A549 (cell line): Measurements from ENCODE around the gene PDIK1L. TPM values are rescaled to one million over a fixed set of nuclear protein-coding genes. Genes with fewer than 3 reads are reported as not detected.

Experiments
- ATAC-seq, 2 experiments: fragments of 200-7000 bp in 1 of 2; fragments of >200 bp in 1 of 2; cut with Nextera tagmentation in 1 of 2; cut with Tn5 transposase in 1 of 2; 3 replicates each; pipeline versions ENCODE4 v1.8.0 to v1.9.1; 2018 to 2020; ENCODE audit warnings: mild to moderate bottlenecking in 1 of 2, moderate library complexity in 1 of 2
- CTCF ChIA-PET: fragments of 300-600 bp; sonication (Branson Sonifier 250); formaldehyde crosslinking; extraction: SDS; loops from one replicate; lab custom pipeline; 2021; ENCODE audit warnings: antibody characterized with exemption, inconsistent platforms; lab: Yijun Ruan, JAX
- POLR2A ChIA-PET: fragments of 350-600 bp; formaldehyde crosslinking; extraction: SDS; loops from one replicate; lab custom pipeline; 2021; ENCODE audit warnings: antibody characterized with exemption, inconsistent platforms; lab: Yijun Ruan, JAX
- DNase-seq, 2 experiments: peaks; one replicate each; pipeline versions ENCODE4 v3.0.0 to v3.0.0-alpha.2; 2011 to 2016; ENCODE audit warnings: low read depth in 1 of 2, low spot score in 1 of 2
- FAIRE-seq: peaks from 2 replicates; lab custom pipeline; 2011; peaks lifted over from hg19 to GRCh38; lab: Jason Lieb, UNC
- H3K27ac ChIP-seq, 2 experiments: fragments of >200 bp; sonication (Bioruptor Twin); formaldehyde crosslinking; 3 replicates each; pipeline ENCODE4 v1.5.1; 2016 to 2017
- H3K4me1 ChIP-seq: fragments of >200 bp; sonication (Bioruptor Twin); formaldehyde crosslinking; 3 replicates; pipeline ENCODE4 v1.6.1; 2016
- H3K4me2 ChIP-seq: fragments of >200 bp; sonication (Bioruptor Twin); formaldehyde crosslinking; 3 replicates; pipeline ENCODE4 v1.6.1; 2016
- H3K4me3 ChIP-seq: fragments of >200 bp; sonication (Bioruptor Twin); formaldehyde crosslinking; 3 replicates; pipeline ENCODE4 v1.5.1; 2016
- H3K9me3 ChIP-seq: fragments of >200 bp; sonication (Bioruptor Twin); formaldehyde crosslinking; 3 replicates; pipeline ENCODE4 v1.6.1; 2016
- BHLHE40 ChIP-seq: IDR thresholded peaks from 2 replicates; pipeline ENCODE4 v1.6.1; 2012; ENCODE audit warnings: low read depth, low read length, inconsistent platforms
- CBX2 ChIP-seq: fragments of 200-600 bp; sonication (generic); IDR thresholded peaks from 2 replicates; pipeline ENCODE4 v1.6.1; 2016; ENCODE audit warnings: low read depth, mild to moderate bottlenecking, borderline replicate concordance
- CBX8 ChIP-seq: fragments of 200-600 bp; sonication (generic); IDR thresholded peaks from 2 replicates; pipeline ENCODE4 v1.6.1; 2016
- CEBPB ChIP-seq, 2 experiments: fragments of >200 bp in 1 of 2; sonication (Bioruptor Twin) in 1 of 2; formaldehyde crosslinking in 1 of 2; IDR thresholded peaks; 2 replicates each; pipeline ENCODE4 v1.6.1; 2012 to 2016
- CHD2 ChIP-seq: fragments of 150-350 bp; IDR thresholded peaks from 2 replicates; pipeline ENCODE4 v1.6.1; 2014; ENCODE audit warnings: low read length; ENCODE audit not compliant: partially characterized antibody
- EHF ChIP-seq: fragments of 250-450 bp; sonication (Bioruptor Pico); IDR thresholded peaks from 2 replicates; pipeline ENCODE4 v1.5.0; 2020; ENCODE audit warnings: mild to moderate bottlenecking
- EHMT2 ChIP-seq: fragments of 200-600 bp; sonication (generic); IDR thresholded peaks from 2 replicates; pipeline ENCODE4 v1.6.1; 2016; ENCODE audit warnings: antibody characterized with exemption, low read depth, mild to moderate bottlenecking, moderate library complexity
- EP300 ChIP-seq, 2 experiments: fragments of >200 bp; sonication (Bioruptor Twin); formaldehyde crosslinking; IDR thresholded peaks; 2 replicates in 1 of 2; 3 replicates in 1 of 2; pipeline ENCODE4 v1.6.1; 2016 to 2017
- ESRRA ChIP-seq: fragments of 150-350 bp; IDR thresholded peaks from 2 replicates; pipeline ENCODE4 v1.6.1; 2014; ENCODE audit warnings: mild to moderate bottlenecking, low read length, borderline replicate concordance
- FOSB ChIP-seq: fragments of 250-450 bp; sonication (Bioruptor Pico); IDR thresholded peaks from 2 replicates; pipeline ENCODE4 v1.5.0; 2020; ENCODE audit warnings: mild to moderate bottlenecking, moderate library complexity
- FOXS1 ChIP-seq: fragments of 250-450 bp; sonication (Bioruptor Pico); IDR thresholded peaks from 2 replicates; pipeline ENCODE4 v1.5.0; 2020; ENCODE audit warnings: mild to moderate bottlenecking, moderate library complexity
- GATA3 ChIP-seq: IDR thresholded peaks from 2 replicates; pipeline ENCODE4 v1.6.1; 2012; ENCODE audit warnings: borderline replicate concordance
- HDAC2 ChIP-seq: fragments of 200-600 bp; sonication (generic); IDR thresholded peaks from 2 replicates; pipeline ENCODE4 v1.6.1; 2016
- HOXB13 ChIP-seq: fragments of 250-450 bp; sonication (Bioruptor Pico); IDR thresholded peaks from 2 replicates; pipeline ENCODE4 v1.5.0; 2020; ENCODE audit warnings: low read depth, mild to moderate bottlenecking, moderate library complexity
- JUN ChIP-seq, 2 experiments: fragments of >200 bp; sonication (Bioruptor Twin); formaldehyde crosslinking; IDR thresholded peaks; 2 replicates in 1 of 2; 3 replicates in 1 of 2; pipeline ENCODE4 v1.6.1; 2016 to 2017
- JUNB ChIP-seq: fragments of >200 bp; sonication (Bioruptor Twin); formaldehyde crosslinking; IDR thresholded peaks from 2 replicates; pipeline ENCODE4 v1.6.1; 2016
- MYC ChIP-seq: IDR thresholded peaks from 2 replicates; pipeline ENCODE4 v1.6.1; 2012; ENCODE audit warnings: mild to moderate bottlenecking, inconsistent platforms, low read length, improper control_type of control experiment, borderline replicate concordance
- NFE2L2 ChIP-seq: fragments of 150-350 bp; conservative IDR thresholded peaks from 2 replicates; pipeline ENCODE4 v1.6.1; 2014; ENCODE audit warnings: low read length
- NPAS2 ChIP-seq: fragments of 250-450 bp; sonication (Bioruptor Pico); IDR thresholded peaks from 2 replicates; pipeline ENCODE4 v1.8.0; 2022; ENCODE audit warnings: mild to moderate bottlenecking, moderate library complexity, borderline replicate concordance
- NR3C1 ChIP-seq: fragments of >200 bp; sonication (Bioruptor Twin); formaldehyde crosslinking; IDR thresholded peaks from 3 replicates; pipeline ENCODE4 v1.6.1; 2017
- PHF8 ChIP-seq: fragments of 200-600 bp; sonication (generic); IDR thresholded peaks from 2 replicates; pipeline ENCODE4 v1.6.1; 2016; ENCODE audit warnings: low read depth, mild to moderate bottlenecking, antibody characterized with exemption, moderate library complexity, borderline replicate concordance
- POLR2A ChIP-seq: IDR thresholded peaks from 2 replicates; pipeline ENCODE4 v1.6.1; 2012; ENCODE audit warnings: mild to moderate bottlenecking, low read length
- RCOR1 ChIP-seq: fragments of 150-350 bp; IDR thresholded peaks from 2 replicates; pipeline ENCODE4 v1.6.1; 2014; ENCODE audit warnings: antibody characterized with exemption, low read length, low read depth
- SMC3 ChIP-seq: fragments of >200 bp; sonication (Bioruptor Twin); formaldehyde crosslinking; IDR thresholded peaks from 3 replicates; pipeline ENCODE4 v1.6.1; 2018; ENCODE audit warnings: inconsistent platforms
- SREBF2 ChIP-seq: fragments of 450-650 bp; IDR thresholded peaks from 2 replicates; pipeline ENCODE4 v1.6.1; 2014; ENCODE audit warnings: mild to moderate bottlenecking, moderate library complexity
- TFCP2L1 ChIP-seq: fragments of 250-450 bp; sonication (Bioruptor Pico); IDR thresholded peaks from 2 replicates; pipeline ENCODE4 v1.5.0; 2021; ENCODE audit warnings: mild to moderate bottlenecking
- TP53 ChIP-seq: fragments of 250-450 bp; sonication (Bioruptor Pico); IDR thresholded peaks from 2 replicates; pipeline ENCODE4 v1.5.0; 2021; ENCODE audit warnings: mild to moderate bottlenecking, moderate library complexity
- ZC3H11A ChIP-seq: fragments of 450-650 bp; IDR thresholded peaks from 2 replicates; pipeline ENCODE4 v1.6.1; 2014; ENCODE audit warnings: antibody characterized with exemption, mild to moderate bottlenecking
- ZSCAN20 ChIP-seq: fragments of 250-450 bp; sonication (Bioruptor Pico); IDR thresholded peaks from 2 replicates; pipeline ENCODE4 v1.8.0; 2022; ENCODE audit warnings: mild to moderate bottlenecking, moderate library complexity
- WGBS: methylation state at CpG from one replicate; pipeline ENCODE4 v1.1.6; 2017; ENCODE audit errors: missing lambda C conversion rate; 5-methylcytosine and 5-hydroxymethylcytosine counted together
- polyA plus RNA-seq, 4 experiments: library from polyadenylated mRNA; depleted of rRNA in 3 of 4; stranded (reverse); fragments of >200 nt; fragmentation: RNase III in 1 of 4; extraction: RNeasy Plus Mini Kit Qiagen cat#74134 plus additional on column Dnase treatment in 1 of 4; gene quantifications; 2 replicates in 3 of 4; 3 replicates in 1 of 4; pipeline ENCODE4 v1.2.3, GENCODE V29; 2011 to 2017
- TF ChIP-seq, protein P1 (sequence below): fragments of >200 bp; sonication (Bioruptor Twin); formaldehyde crosslinking; IDR thresholded peaks from 2 replicates; pipeline ENCODE4 v1.6.1; 2016
- TF ChIP-seq, protein P2 (sequence below): IDR thresholded peaks from 2 replicates; pipeline ENCODE4 v1.6.1; 2012
- TF ChIP-seq, protein P3 (sequence below): fragments of 200-600 bp; sonication (generic); IDR thresholded peaks from 2 replicates; pipeline ENCODE4 v1.6.1; 2016; ENCODE audit warnings: antibody characterized with exemption, mild to moderate bottlenecking, moderate library complexity
- TF ChIP-seq, protein P4 (sequence below): IDR thresholded peaks from 2 replicates; pipeline ENCODE4 v1.6.1; 2012; ENCODE audit warnings: low read depth, borderline replicate concordance
- TF ChIP-seq, protein P5 (sequence below): fragments of 250-450 bp; sonication (Bioruptor Pico); IDR thresholded peaks from 2 replicates; pipeline ENCODE4 v1.5.0; 2021; ENCODE audit warnings: mild to moderate bottlenecking, moderate library complexity, borderline replicate concordance
- TF ChIP-seq, protein P6 (sequence below): fragments of >200 bp; sonication (Bioruptor Twin); formaldehyde crosslinking; IDR thresholded peaks from 3 replicates; pipeline ENCODE4 v1.5.1; 2016

PDIK1L gene
- polyA plus RNA-seq, 2 of the 4 experiments (the other 2 are of a cell fraction): 2.3 to 4.3 TPM

DNA sequence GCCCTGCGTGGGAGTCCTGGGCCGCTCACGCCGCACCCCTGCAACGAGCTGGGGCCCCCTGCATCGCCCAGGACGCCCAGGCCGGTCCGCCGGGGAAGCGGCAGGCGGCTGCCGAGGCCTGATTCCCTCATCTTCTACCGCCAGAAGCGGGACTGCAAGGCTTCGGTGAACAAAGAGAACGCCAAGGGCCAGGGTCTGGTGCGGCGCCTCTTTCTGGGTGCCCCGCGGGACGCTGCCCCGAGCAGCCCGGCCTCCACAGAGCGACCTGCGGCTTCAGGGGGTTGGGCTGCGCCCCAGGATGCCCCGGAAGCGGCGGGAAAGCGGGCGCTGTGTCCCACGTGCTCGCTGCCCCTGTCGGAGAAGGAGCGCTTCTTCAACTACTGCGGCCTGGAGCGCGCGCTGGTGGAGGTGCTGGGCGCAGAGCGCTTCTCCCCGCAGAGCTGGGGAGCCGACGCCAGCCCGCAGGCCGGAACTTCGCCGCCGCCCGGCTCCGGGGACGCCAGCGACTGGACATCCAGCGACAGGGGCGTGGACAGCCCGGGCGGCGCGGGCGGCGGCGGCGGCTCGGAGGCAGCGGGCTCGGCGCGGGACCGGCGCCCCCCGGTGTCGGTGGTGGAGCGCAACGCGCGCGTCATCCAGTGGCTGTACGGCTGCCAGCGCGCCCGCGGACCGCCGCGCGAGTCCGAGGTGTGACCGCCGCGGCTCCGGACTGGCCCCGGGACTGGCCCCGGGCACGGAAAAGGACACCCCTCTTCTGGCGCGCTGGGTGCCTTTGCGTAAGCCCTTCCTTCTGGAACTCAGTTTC lies 50.0 kb downstream of the PDIK1L start:
- CTCF ChIA-PET: interaction anchor here (0.8 to 2.4 kb wide), 9 partner anchors 8 to 126 kb away, joined by 3 to 17 read pairs (median 8); partner anchors contain the start of genes CEP85, TRIM63 and ZNF593
- Histone ChIP-seq H3K4me2 (peak overlapping the region; percentile 93), H3K27ac (peak overlapping the region; percentile 60 to 87), H3K9me3 (no peaks in the 10 kb centered on the region), H3K4me1 (peaks cover 10% of the 10 kb centered on the region; the same call in 2 of the 3 replicates), H3K4me3 (peak overlapping the region; percentile 46)
- DNase-seq (peak; percentile 26 to 36), ATAC-seq (peak; percentile 56 to 60), FAIRE-seq (no peak)
- 91% methylated on average over 13 of the region's 98 CpGs for WGBS
- POLR2A ChIA-PET: interaction anchor here (0.6 kb wide), 1 partner anchor 11 kb away, joined by 5 read pairs; no protein-coding TSS in a partner anchor
- TF ChIP-seq CHD2: no peak
- peak; percentile 34; the same call in 1 of the 3 replicates for TF ChIP-seq SMC3
- no peak for TF ChIP-seq BHLHE40
- no peak for TF ChIP-seq JUN (IDR thresholded peaks at IDR 0.05)
- no peak for TF ChIP-seq NPAS2 (CRISPR knock-in tag)
- TF ChIP-seq TP53: no peak
- no peak for TF ChIP-seq HOXB13
- no peak for TF ChIP-seq NR3C1
- no peak for TF ChIP-seq CBX2
- no peak for TF ChIP-seq ZSCAN20 (CRISPR knock-in tag)
- TF ChIP-seq, protein P1, sequence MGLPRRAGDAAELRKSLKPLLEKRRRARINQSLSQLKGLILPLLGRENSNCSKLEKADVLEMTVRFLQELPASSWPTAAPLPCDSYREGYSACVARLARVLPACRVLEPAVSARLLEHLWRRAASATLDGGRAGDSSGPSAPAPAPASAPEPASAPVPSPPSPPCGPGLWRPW: no peak
- TF ChIP-seq ZC3H11A: no peak
- no peak for TF ChIP-seq MYC
- TF ChIP-seq, protein P2, sequence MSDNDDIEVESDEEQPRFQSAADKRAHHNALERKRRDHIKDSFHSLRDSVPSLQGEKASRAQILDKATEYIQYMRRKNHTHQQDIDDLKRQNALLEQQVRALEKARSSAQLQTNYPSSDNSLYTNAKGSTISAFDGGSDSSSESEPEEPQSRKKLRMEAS: peak; percentile 94
- no peak for TF ChIP-seq EHMT2
- TF ChIP-seq FOSB: no peak
- TF ChIP-seq TFCP2L1: no peak
- TF ChIP-seq ESRRA: no peak
- no peak for TF ChIP-seq NFE2L2
- no peak for TF ChIP-seq GATA3
- TF ChIP-seq CEBPB (IDR thresholded peaks at IDR 0.05): no peak
- TF ChIP-seq, protein P3, sequence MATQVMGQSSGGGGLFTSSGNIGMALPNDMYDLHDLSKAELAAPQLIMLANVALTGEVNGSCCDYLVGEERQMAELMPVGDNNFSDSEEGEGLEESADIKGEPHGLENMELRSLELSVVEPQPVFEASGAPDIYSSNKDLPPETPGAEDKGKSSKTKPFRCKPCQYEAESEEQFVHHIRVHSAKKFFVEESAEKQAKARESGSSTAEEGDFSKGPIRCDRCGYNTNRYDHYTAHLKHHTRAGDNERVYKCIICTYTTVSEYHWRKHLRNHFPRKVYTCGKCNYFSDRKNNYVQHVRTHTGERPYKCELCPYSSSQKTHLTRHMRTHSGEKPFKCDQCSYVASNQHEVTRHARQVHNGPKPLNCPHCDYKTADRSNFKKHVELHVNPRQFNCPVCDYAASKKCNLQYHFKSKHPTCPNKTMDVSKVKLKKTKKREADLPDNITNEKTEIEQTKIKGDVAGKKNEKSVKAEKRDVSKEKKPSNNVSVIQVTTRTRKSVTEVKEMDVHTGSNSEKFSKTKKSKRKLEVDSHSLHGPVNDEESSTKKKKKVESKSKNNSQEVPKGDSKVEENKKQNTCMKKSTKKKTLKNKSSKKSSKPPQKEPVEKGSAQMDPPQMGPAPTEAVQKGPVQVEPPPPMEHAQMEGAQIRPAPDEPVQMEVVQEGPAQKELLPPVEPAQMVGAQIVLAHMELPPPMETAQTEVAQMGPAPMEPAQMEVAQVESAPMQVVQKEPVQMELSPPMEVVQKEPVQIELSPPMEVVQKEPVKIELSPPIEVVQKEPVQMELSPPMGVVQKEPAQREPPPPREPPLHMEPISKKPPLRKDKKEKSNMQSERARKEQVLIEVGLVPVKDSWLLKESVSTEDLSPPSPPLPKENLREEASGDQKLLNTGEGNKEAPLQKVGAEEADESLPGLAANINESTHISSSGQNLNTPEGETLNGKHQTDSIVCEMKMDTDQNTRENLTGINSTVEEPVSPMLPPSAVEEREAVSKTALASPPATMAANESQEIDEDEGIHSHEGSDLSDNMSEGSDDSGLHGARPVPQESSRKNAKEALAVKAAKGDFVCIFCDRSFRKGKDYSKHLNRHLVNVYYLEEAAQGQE: no peak
- TF ChIP-seq HDAC2: no peak
- TF ChIP-seq, protein P4, sequence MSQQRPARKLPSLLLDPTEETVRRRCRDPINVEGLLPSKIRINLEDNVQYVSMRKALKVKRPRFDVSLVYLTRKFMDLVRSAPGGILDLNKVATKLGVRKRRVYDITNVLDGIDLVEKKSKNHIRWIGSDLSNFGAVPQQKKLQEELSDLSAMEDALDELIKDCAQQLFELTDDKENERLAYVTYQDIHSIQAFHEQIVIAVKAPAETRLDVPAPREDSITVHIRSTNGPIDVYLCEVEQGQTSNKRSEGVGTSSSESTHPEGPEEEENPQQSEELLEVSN: peak; percentile 96
- TF ChIP-seq EHF (CRISPR knock-in tag): no peak
- TF ChIP-seq CBX8: no peak
- no peak for TF ChIP-seq RCOR1
- TF ChIP-seq EP300 (IDR thresholded peaks at IDR 0.05): no peak
- no peak for TF ChIP-seq JUNB
- TF ChIP-seq, protein P5, sequence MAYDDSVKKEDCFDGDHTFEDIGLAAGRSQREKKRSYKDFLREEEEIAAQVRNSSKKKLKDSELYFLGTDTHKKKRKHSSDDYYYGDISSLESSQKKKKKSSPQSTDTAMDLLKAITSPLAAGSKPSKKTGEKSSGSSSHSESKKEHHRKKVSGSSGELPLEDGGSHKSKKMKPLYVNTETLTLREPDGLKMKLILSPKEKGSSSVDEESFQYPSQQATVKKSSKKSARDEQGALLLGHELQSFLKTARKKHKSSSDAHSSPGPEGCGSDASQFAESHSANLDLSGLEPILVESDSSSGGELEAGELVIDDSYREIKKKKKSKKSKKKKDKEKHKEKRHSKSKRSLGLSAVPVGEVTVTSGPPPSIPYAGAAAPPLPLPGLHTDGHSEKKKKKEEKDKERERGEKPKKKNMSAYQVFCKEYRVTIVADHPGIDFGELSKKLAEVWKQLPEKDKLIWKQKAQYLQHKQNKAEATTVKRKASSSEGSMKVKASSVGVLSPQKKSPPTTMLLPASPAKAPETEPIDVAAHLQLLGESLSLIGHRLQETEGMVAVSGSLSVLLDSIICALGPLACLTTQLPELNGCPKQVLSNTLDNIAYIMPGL (CRISPR knock-in tag): no peak
- TF ChIP-seq, protein P6, sequence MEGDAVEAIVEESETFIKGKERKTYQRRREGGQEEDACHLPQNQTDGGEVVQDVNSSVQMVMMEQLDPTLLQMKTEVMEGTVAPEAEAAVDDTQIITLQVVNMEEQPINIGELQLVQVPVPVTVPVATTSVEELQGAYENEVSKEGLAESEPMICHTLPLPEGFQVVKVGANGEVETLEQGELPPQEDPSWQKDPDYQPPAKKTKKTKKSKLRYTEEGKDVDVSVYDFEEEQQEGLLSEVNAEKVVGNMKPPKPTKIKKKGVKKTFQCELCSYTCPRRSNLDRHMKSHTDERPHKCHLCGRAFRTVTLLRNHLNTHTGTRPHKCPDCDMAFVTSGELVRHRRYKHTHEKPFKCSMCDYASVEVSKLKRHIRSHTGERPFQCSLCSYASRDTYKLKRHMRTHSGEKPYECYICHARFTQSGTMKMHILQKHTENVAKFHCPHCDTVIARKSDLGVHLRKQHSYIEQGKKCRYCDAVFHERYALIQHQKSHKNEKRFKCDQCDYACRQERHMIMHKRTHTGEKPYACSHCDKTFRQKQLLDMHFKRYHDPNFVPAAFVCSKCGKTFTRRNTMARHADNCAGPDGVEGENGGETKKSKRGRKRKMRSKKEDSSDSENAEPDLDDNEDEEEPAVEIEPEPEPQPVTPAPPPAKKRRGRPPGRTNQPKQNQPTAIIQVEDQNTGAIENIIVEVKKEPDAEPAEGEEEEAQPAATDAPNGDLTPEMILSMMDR: peak; percentile 37
- no peak for TF ChIP-seq FOXS1
- no peak for TF ChIP-seq POLR2A
- no peak for TF ChIP-seq PHF8
- no peak for TF ChIP-seq SREBF2
